Measurements from ENCODE around the gene ADAMTS9. TPM values are rescaled to one million over a fixed set of nuclear protein-coding genes. Genes with fewer than 3 reads are reported as not detected.

ADAMTS9 gene
- total RNA-seq, 1 donor from 2014 or later: 74.1 TPM

GRCh38 chr3:64518950-64519349, 168.8 kb downstream of the ADAMTS9 start:
- intact Hi-C loops (cut with DNase I): no loop called here
- H3K27me3 ChIP-seq: no peaks in the 10 kb centered on the region
- H3K27ac ChIP-seq: no peak overlapping the region
- peaks cover 10 to 64% of the 10 kb centered on the region in 2 donors for H3K36me3 ChIP-seq
- DNase-seq (ENCODE audit: low spot score in 2 of 2): no peak
- no peak overlapping the region for H3K4me3 ChIP-seq
- H3K4me1 ChIP-seq: no peaks in the 10 kb centered on the region
- TF ChIP-seq, protein P1, sequence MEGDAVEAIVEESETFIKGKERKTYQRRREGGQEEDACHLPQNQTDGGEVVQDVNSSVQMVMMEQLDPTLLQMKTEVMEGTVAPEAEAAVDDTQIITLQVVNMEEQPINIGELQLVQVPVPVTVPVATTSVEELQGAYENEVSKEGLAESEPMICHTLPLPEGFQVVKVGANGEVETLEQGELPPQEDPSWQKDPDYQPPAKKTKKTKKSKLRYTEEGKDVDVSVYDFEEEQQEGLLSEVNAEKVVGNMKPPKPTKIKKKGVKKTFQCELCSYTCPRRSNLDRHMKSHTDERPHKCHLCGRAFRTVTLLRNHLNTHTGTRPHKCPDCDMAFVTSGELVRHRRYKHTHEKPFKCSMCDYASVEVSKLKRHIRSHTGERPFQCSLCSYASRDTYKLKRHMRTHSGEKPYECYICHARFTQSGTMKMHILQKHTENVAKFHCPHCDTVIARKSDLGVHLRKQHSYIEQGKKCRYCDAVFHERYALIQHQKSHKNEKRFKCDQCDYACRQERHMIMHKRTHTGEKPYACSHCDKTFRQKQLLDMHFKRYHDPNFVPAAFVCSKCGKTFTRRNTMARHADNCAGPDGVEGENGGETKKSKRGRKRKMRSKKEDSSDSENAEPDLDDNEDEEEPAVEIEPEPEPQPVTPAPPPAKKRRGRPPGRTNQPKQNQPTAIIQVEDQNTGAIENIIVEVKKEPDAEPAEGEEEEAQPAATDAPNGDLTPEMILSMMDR (IDR thresholded peaks at IDR 0.05): no peak
- no peaks in the 10 kb centered on the region for H3K9me3 ChIP-seq

- no peaks in the 10 kb centered on the region for H3K4me1 ChIP-seq
- intact Hi-C loops (cut with DNase I): no loop called here
- H3K9me3 ChIP-seq: no peaks in the 10 kb centered on the region
- no peak overlapping the region for H3K4me3 ChIP-seq
- TF ChIP-seq, protein P1 (IDR thresholded peaks at IDR 0.05): no peak
- no peak overlapping the region for H3K27ac ChIP-seq
- no peak for DNase-seq (ENCODE audit: low spot score in 2 of 2)
- H3K36me3 ChIP-seq: peaks cover 10 to 64% of the 10 kb centered on the region in 2 donors
- H3K27me3 ChIP-seq: no peaks in the 10 kb centered on the region
Observed at GRCh38 chr3:64518496-64518895, 169.3 kb downstream of the ADAMTS9 start.

GRCh38 chr3:64514889-64515288, 172.9 kb downstream of the ADAMTS9 start:
- no peaks in the 10 kb centered on the region for H3K27me3 ChIP-seq
- no peaks in the 10 kb centered on the region for H3K9me3 ChIP-seq
- H3K4me3 ChIP-seq: no peak overlapping the region
- DNase-seq (ENCODE audit: low spot score in 2 of 2): no peak
- H3K4me1 ChIP-seq: no peaks in the 10 kb centered on the region
- TF ChIP-seq, protein P1 (IDR thresholded peaks at IDR 0.05): no peak
- intact Hi-C loops (cut with DNase I): no loop called here
- peaks cover 6 to 40% of the 10 kb centered on the region in 2 donors for H3K36me3 ChIP-seq
- no peak overlapping the region for H3K27ac ChIP-seq

- H3K4me3 ChIP-seq: no peak overlapping the region
- intact Hi-C loops (cut with DNase I): no loop called here
- peak in 1 of 2 donors; percentile 27 for DNase-seq (ENCODE audit: low spot score in 2 of 2)
- H3K27ac ChIP-seq: no peak overlapping the region
- no peaks in the 10 kb centered on the region for H3K9me3 ChIP-seq
- H3K27me3 ChIP-seq: no peaks in the 10 kb centered on the region
- TF ChIP-seq, protein P1 (IDR thresholded peaks at IDR 0.05): no peak
- H3K36me3 ChIP-seq: no peaks in the 10 kb centered on the region
- no peaks in the 10 kb centered on the region for H3K4me1 ChIP-seq
Observed at GRCh38 chr3:64509206-64509605, 178.6 kb downstream of the ADAMTS9 start.

DNA sequence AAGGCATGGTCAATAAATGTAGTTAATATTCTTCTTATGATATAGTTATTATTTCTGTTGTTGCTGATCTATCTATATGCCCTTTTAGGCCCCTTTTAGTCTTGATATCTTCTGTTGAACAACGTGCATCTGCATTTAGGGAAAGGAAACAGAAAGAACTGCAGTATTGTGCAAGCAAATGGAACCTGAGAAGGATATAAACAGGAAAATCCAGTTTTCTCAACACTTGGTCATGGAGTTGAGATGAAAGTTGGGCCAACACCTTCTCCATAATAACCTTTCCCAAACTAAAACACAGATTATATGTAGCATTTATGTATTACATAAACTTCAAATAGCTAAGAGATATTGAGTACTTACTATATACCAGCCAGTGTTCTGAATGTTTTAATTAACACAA, 179.7 kb downstream of the ADAMTS9 start:
- TF ChIP-seq, protein P1 (IDR thresholded peaks at IDR 0.05): no peak
- intact Hi-C loops (cut with DNase I): no loop called here
- H3K4me1 ChIP-seq: no peaks in the 10 kb centered on the region
- H3K4me3 ChIP-seq: no peak overlapping the region
- no peaks in the 10 kb centered on the region for H3K9me3 ChIP-seq
- no peak overlapping the region for H3K27ac ChIP-seq
- H3K27me3 ChIP-seq: no peaks in the 10 kb centered on the region
- H3K36me3 ChIP-seq: no peaks in the 10 kb centered on the region
- DNase-seq (ENCODE audit: low spot score in 2 of 2): no peak

DNA sequence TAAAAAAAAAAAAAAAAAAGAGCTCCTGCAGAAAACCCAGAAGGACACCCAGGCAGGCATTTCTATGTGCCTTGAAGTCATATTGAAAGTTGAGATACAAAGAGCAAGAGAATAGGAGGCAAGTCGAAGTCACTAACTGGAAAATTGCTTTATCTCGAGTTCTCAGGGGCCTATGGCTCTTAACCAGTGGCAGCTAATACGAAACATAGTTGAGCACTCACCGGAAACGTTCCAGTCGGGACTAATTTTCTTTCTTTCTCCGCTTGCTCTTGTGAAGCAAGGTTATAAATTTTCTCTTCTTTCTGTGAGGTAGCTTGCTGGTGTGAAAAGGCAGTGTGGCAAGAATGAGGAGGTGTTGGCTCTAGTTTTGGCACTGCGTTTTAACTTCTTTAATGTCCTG, 181.5 kb downstream of the ADAMTS9 start:
- Histone ChIP-seq H3K27me3 (no peaks in the 10 kb centered on the region), H3K9me3 (no peaks in the 10 kb centered on the region), H3K4me1 (no peaks in the 10 kb centered on the region), H3K4me3 (no peak overlapping the region), H3K36me3 (no peaks in the 10 kb centered on the region), H3K27ac (no peak overlapping the region)
- intact Hi-C loops (cut with DNase I): no loop called here
- DNase-seq (ENCODE audit: low spot score in 2 of 2): no peak
- TF ChIP-seq, protein P1 (IDR thresholded peaks at IDR 0.05): no peak

All from ascending aorta (tissue), 2 donors.